GM21529 (cell line): Measurements from ENCODE around the gene JKAMP.

Experiments
- ATAC-seq: cut with Tn5 transposase; IDR thresholded peaks from one replicate; pipeline ENCODE4 v1.9.1; 2021; ENCODE audit not compliant: unreplicated experiment

JKAMP gene

GRCh38 chr14:59537476-59537875 is 53.2 kb downstream of the JKAMP start:
- ATAC-seq, result no peak

GRCh38 chr14:59538936-59539335 is 54.6 kb downstream of the JKAMP start:
- no peak for ATAC-seq

GRCh38 chr14:59540852-59541251 is 56.5 kb downstream of the JKAMP start:
- no peak for ATAC-seq

GRCh38 chr14:59541731-59542130 is 57.4 kb downstream of the JKAMP start:
- ATAC-seq, result no peak

GRCh38 chr14:59543873-59544272 is 59.6 kb downstream of the JKAMP start:
- ATAC-seq, result no peak

GRCh38 chr14:59547310-59547709 is 63.0 kb downstream of the JKAMP start:
- no peak for ATAC-seq
